Epidermal melanocyte (primary cell): ENCODE data around the gene USP54.
A peak's percentile ranks its signal among the peaks of the same experiment; 100 is the strongest.

Source experiments
- DNase-seq: peaks from one replicate; pipeline ENCODE4 v3.0.0; 2011; ENCODE audit warnings: low spot score; ENCODE audit not compliant: insufficient read length

Gene USP54

GRCh38 chr10:73529089-73529832 lies 61.9 kb downstream of the USP54 start:
- DNase-seq: peak; percentile 38

- DNase-seq: no peak
These were observed 68.9 kb downstream of the USP54 start for GRCh38 chr10:73522263-73522662.

- DNase-seq: no peak
These were observed 71.8 kb downstream of the USP54 start for GRCh38 chr10:73519336-73519735.

GRCh38 chr10:73517166-73517888 lies 73.8 kb downstream of the USP54 start:
- DNase-seq: no peak

DNA sequence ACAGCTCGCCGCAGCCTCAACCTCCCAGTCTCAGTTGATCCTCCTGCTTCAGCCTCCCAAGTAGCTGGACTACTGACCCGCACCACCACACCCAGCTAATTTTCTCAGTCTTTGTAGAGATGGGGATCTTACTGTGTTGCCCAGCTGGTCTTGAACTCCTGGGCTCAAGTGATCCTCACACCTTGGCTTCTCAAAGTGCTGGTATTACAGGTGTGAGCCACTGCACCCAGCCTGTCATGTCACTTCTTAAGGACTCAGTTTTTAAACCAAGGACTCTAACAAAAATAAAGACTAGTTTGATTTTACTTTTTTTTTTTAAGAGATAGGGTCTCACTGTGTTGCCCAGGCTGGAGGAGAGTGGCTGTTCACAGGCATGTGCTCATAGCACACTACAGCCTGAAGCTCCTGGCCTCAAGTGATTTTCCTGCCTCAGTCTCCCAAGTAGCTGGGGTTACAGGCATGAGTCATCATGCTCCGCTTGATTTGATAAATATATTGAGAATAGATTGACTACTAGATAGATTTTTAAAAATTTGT lies 78.9 kb downstream of the USP54 start:
- DNase-seq: no peak

DNA sequence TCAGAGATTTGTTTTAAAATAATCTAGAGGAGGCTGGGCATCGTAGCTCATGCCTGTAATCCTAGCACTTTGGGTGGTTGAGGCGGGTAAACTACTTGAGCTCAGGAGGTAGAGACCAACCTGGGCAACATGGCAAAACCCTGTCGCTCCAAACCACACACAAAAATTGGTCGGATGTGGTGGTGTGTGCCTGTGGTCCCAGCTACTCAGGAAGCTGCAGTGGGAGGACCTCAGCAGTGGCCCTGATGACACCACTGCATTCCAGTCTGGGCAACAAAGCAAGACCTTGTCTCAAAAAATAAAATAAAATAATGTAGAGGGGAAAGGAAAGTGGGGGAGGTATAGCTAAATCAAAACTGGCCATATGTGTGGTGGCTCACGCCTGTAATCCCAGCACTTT lies 81.4 kb downstream of the USP54 start:
- no peak for DNase-seq

- no peak for DNase-seq
These were observed 84.7 kb downstream of the USP54 start for GRCh38 chr10:73506491-73506890.

DNA sequence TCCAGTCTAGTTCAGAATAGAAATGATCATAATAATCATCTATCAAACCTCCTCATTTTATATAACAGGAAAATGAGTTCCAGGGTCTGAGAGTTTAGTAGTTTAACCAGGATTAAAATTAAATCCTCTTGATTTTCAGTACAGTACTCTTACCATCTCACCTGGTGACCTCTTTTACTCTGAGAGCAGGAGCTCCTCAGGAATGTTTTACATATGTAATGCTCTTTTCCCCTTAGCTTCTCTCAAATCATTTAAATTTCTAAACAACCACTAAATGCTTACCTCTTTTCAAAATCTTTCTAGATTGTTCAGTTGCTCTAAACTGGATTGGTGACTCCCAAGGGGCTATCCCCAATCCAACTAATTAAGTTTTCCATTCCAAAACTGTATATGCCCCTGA lies 85.1 kb downstream of the USP54 start:
- DNase-seq: no peak

DNA sequence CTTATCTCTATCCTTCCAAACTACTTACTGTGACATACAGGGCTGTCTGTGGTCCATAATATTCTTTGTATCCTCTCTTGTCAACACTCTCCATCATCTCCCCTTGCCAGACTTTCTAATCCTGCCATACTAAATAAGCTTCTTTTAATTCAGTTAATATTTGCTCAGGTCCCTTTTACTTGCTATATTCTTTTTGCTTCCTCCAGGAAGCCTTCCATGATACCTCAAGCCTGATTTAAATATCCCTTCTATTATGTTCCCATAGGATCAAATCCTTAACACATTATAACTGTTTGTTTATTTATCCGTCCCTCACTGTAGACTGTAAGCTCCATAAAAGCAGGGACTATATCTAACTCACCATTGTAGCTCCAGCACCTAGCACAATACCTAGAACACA lies 88.1 kb downstream of the USP54 start:
- DNase-seq: no peak

GRCh38 chr10:73501651-73502050 lies 89.5 kb downstream of the USP54 start:
- no peak for DNase-seq

GRCh38 chr10:73497623-73498022 lies 93.5 kb downstream of the USP54 start:
- no peak for DNase-seq

DNA sequence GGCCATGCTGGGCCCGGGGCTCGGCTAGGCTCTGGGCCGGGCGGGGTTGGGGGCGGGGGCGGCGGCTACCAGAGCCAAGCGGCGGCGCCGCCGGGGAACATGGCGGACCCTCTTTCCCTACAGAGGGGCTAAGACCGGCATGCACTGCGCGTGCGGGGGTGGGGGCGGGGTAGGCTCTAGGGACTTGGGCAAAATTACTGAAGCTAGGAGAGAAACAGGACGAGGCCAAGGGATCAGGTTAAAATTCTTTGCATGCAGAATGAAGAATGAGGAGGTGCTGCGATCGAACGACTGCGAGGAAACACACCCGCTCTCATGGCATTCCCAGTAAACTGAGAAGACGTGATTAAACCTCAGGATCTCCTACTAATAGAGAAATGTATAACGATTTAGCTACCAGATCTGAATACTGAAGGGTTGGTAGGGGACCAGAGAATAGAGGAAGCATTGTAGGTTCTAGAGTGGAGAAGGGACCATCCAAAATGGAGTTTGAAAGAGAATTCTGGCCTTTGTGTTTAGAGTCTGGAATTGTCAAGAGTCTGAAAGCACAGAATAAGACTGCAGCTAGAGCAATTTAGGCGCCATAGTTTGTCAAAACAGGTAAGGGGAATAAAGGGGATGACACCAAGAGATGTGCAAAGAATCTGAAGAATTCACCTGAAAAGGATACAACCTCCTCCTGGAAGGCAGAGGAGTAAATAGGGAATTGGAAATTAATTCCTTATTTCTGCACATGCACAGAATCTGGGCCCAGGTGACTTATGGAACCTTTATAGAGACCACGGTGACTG lies 95.1 kb downstream of the USP54 start, which contains the start of gene PPP3CB:
Gene PPP3CB, minus strand, starts transcription at position 141 of the 791 bp plus-strand sequence. Its CDS starts 135 bp downstream, at position 6.
- peak; percentile 93 for DNase-seq

DNA sequence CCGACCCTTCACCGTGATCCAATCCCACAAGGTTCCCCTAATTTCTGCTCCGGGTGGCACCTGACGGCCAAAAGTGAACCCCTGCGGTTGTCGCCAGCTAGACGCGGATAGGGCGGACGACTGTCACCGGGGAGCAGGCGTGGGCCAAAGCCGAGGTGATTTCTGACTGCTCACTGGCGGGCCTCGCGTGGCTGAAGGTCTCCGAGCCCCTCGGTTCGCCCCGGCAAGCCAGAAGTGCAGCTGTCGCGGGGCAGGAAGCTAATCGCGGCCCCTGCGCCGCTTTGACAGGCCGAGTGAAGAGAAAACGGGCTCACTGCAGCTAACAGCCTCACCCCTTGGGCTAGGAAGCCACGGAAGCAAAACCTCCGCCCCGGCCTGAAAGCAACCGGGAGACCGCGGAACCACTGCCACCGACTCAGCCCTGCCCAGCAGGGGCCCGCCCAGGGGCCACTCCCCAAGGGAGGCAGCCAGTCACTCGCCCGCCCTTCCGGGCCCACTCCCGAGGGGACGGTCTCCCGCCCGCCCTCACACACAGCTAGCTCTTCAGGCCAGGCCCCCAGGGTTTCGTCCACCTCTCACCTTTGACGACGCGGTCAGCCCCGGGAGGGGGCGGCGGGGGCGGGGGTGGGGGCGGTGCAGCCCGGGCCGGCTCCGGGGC lies 95.8 kb downstream of the USP54 start:
- peak; percentile 80 for DNase-seq

DNA sequence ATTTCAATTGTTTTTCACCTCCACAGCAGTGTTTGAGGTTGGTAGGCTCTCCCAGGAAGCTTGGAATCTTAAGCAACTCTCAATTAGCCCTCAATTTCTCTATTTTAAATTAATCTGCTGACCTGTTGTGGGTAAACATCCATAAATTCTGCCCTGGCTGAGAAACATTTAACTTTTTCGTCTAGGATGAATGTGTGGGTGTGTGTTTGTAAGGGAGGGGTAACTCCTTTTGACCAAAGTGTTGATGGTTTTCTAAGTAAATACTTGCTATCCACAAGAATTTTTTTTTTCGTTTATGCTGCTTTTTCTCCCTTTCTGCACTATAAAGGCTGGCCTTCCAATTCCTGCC lies 96.3 kb downstream of the USP54 start:
- no peak for DNase-seq

DNA sequence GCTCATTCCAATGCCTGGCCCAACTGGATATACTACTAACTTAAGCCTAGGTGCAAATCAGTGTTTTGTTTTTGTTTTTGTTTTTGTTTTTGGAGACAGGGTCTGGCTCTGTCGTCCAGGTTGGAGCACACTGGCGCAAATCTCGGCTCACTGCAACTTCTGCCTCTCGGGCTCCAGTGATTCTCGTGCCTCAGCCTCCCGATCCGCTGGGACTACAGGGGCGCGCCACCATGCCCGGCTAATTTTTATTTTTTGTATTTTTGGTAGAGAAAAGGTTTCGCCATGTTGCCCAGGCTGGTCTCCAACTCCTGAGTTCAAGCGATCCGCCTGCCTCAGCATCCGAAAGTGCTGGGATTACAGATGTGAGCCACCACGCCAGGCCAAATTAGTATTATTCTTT lies 96.9 kb downstream of the USP54 start:
- DNase-seq: no peak

GRCh38 chr10:73493781-73494180 lies 97.4 kb downstream of the USP54 start:
- DNase-seq: no peak

DNA sequence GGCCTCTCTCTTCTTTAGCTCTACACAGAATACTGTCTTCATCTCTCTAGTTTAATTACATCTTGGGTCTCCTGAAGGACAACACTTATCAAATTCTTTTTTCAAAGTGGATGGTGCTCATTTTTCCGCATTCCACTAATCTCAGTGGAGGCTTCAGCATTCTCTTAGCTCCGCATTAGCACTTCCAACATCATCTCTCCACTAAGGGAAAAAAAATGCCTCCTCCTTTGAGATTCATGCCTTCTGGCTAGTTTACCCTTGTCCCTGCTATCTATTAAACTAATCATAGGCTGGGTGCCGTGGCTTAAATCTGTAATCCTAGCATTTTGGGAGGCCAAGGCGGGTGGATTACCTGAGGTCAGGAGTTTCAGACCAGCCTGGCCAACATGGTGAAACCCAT lies 104.5 kb downstream of the USP54 start:
- DNase-seq: no peak

DNA sequence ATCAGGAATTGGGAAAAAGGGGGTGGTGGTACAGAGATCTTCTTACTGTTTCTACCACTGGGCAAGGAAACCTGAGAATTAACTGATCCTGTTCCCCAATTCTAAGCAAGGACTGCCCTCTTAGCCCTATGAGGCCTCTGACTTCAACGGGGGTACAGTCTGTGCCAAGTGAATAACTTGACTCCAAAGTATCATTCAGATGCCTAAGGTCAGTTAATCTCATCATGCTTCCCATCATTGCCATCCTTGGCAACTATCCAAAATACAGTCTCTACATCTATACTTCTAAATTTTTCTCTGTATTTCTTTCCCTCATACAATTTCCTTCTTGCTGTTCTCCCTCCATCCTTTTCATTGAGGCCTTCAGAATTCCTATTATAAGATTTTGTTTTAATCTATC lies 105.8 kb downstream of the USP54 start:
- DNase-seq: no peak

- no peak for DNase-seq
These were observed 111.0 kb downstream of the USP54 start for GRCh38 chr10:73480158-73480557.

GRCh38 chr10:73478636-73479035 lies 112.5 kb downstream of the USP54 start:
- no peak for DNase-seq

DNA sequence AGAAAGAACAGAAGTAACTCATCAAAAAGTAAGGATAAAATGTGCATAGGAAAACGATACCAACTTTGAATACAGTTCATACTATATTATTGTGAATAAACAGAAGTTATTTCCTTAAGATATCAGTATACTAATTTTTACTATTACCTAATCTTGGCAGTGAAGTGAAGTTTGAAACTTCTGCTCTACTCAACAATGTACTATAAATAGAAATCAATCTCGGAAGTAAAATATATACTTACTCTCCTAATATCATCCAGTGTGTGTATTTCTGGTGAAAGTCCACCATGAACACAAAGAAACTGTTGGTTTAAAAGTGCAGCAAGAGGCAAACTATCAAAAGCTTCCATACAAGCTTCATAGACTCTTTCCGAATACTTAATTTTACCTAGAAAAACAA lies 119.9 kb downstream of the USP54 start:
- no peak for DNase-seq
